NCI-H1092 treated with DMSO at 0.1 percent for 48 hours (cell line): ENCODE data around the gene PDLIM4.

Source experiments
- DNase-seq: peaks from one replicate; lab custom pipeline; 2025; lab: John Stamatoyannopoulos, UW

PDLIM4 gene

GRCh38 chr5:132253452-132254320, 3.8 kb upstream of the PDLIM4 start:
- DNase-seq, result no peak

- DNase-seq, result no peak
Measured at GRCh38 chr5:132254321-132254977, 3.0 kb upstream of the PDLIM4 start.

- DNase-seq, result no peak
Measured at GRCh38 chr5:132256086-132256782, 1.3 kb upstream of the PDLIM4 start.

DNA sequence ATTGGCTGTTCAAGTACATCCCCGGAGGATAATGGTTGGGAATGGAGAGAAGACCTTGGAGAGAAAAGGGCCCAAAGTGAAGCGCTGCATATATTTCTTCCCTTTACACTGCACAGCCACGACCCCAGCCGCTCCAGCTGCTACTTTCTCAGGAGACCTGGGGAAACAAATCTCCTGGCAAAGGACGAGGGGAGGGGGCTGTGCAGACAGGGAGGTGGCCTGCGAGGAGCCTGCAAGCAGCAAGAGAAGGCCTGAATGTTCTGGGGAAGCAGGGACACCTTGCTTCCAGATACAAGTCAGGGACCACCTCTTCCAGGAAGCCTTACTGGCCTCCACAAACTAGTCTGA, 739 bp upstream of the PDLIM4 start:
- no peak for DNase-seq

DNA sequence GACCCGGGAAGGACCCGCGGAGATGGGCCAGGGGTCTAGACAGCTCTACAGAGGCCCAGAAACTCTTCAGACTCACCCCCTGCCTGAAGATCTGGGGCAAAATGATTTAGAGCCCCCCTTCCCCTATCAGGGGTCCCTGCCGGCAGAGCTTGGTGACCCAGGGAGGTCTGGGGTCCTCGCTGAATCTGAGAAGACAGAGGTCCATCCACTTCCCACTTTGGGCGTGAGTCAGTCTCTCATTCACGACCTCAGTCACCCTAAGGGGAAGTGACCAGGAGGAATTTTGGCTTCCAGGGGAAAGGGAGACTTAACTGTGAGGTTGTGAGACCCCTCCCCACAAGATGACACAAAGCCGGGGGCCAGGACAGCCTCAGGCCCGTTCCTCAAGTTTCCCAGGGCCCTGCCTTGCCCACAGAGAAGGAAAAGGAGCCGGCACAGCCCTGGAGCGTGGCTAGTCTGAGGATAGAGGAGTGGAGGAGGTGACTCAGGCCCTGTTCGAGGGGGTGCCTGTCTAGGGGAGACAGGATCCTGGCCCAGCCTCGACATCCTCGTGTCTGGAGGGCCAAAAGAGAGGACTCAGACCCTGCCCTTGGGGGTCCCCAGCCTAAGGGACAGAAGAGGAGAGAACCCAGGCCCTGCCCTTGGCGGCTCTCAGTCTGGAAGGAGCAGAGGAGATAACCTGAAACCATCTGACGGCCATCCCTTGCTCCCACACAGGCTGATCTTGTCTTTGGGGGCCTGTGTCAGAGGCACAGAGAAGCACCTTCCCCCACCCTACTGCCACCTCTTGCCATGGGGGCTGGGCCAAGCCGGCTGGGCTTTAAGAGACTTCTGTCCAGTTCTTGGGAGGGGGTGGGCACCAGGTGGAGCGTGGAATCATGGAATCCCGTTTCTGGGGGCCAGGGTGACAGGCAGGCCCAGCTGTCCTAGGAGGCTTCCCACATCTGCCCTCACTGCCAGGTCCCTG, 889 bp downstream of the PDLIM4 start:
- DNase-seq, result no peak

GRCh38 chr5:132259069-132259851, 1.8 kb downstream of the PDLIM4 start:
- no peak for DNase-seq

DNA sequence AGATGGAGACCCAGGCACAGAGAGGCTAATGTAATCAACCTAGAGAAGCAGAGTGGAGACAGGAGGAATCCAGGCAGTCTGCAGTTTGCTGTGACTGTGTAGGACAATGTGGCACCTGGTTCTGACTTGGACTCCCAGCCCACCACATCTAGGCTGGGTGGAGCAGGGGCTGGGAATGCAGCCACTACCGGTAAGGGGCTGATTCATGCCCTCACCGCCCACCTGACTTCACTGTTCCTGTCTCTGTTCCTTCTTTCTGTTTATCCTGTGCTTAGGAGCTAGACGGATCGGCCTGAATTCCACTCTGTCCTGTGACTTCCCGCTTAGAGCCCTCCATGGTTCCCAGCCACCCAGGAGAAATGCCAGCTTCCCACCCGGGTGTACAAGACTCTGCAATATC, 2.6 kb downstream of the PDLIM4 start:
- DNase-seq, result no peak

DNA sequence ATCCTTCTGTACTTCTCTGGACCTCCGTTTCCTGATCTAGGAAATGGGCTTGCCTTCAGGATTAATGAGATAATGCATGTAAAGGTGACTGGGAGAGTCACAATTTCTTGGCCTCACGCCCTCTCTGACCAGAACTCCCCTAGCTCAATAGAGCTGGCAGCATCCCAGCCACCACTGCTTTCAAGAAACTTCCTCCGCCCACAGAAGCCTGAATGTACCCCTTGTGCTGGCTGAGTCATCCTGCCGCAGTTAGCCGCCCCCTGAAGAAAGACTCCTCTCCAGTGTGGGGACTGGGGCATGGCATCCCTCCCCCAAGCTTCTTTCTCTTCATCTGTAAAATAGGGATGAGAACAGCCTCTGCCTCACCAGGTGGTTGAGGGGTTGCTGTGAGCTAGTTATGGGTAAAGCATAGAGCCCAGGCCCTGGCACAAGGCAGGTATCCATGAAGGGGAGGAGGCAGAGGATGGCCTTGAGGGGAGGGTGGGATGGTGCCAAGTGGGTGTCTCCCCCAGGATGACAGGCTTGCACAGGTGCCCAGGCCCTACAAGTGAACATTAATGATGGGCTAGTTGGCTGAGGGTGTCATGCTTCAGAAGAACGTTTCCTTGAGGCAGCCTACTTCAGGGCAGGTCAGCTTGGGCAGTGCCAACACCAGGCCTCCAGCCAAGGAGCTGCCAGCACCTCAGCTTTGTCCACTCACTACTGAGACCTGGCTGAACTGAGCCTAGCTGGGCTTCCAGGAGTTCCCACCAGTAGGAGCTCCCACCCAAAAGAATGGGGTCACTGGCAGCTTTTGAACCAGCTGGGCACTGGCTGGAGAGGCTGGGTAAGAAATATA, 3.4 kb downstream of the PDLIM4 start:
- no peak for DNase-seq

DNA sequence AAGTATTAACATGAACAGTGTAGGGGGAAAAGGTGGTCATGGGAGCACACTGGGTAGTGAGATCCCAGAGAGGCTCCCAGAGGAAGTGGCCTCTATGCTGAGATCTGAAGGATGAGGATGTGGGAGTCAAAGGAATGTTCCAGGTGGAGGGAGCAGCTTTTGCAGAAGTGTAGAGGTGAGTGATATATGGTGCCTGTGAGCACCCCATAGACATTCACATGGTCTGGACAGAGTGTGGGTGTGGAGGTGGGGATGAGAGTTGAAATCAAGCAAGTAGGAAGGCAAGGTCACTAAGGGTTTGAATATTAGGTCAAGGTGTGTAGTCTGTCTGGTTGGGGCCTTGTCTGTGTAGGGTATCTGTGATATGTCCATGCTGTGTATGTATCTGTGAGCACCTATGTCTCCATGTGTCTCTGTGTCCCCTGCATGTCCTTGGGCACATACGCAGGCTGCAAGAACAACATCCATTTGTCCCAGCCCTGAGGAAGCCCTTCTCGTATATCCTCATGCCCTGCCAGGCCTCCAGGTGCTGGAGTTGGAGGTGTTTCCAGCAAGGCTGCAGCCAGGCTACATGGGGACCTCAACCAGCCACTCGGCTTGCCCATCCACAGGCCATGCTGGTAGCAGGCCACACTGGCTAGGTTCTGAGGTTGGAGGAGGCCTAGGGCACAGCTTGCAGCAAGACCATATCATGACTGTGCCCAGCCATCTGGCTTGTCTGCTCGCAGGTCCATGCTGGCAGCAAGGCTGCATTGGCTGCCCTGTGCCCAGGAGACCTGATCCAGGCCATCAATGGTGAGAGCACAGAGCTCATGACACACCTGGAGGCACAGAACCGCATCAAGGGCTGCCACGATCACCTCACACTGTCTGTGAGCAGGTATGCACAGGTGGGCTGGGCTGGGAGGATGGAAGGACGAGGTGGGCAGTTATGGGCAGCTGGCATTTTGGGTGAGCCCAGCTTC, 4.7 kb downstream of the PDLIM4 start:
- DNase-seq, result no peak

GRCh38 chr5:132262882-132263547, 5.5 kb downstream of the PDLIM4 start:
- no peak for DNase-seq

DNA sequence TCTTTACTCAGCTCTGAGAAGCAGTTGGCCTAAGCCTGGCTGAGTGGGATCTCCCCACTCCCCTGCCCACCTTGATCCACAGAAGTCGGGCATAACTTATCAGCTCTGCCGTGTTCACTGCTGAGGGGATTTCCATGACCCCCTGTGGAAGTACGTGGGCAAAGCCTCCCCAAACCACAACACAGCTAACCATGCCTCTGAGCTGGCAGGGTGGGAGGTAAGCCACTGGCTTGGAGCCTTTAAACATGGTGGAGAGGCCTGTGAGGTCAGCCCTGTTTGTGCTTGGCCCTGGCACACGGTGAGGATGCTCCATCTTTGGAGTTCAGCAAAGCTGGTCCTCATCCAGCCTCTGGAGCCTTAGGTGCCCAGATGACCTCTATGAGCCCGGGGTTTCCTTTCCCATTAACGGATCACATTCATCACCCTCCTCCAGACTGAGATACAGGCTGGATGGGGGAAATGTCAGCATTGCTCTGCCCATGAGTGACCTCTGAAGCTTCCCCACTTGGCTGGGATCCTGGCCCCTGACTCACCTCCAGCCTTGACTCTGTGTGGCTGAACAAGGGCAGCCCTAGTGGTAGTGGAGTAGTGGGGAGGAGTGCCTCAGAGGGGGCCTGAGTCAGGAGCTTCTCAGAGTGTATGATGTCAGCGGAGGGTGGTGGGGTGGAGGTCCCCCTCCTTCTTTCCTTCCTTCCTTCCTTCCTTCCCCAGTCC, 6.2 kb downstream of the PDLIM4 start:
- no peak for DNase-seq

- no peak for DNase-seq
Measured at GRCh38 chr5:132264546-132265335, 7.2 kb downstream of the PDLIM4 start.

DNA sequence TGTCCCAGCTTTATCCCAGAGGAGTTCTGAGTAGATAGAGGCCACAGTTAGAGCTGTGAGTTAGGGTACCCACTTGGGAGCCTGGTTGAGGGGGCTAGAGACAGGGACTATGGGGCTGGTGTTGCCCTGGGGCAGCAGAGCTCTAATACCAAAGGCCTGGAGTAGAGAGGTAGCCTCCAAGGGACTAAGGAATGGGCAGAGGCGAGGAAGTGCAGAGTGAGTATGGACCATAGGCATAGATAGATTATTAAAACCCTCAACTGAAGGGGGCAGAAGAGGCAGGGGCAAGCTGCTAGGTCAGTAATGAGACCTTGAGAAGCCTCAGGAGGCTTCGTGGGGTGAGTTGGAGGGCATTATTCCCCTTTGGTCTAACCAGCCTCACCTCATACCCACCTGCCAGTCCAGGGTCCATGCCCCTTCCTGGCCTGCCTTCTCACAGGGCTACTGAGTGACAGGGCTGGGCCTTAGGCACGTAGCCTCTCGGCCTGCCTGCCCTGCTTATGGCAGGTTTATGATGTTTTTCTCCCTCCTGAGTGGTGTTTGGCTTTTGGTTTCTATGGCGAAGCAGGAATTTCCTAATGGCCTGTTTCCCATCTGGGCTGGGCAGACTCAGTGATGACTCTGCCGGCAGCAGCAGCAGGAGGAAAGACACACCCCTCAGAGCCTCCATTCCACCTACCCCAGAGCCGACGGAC, 8.0 kb downstream of the PDLIM4 start:
- no peak for DNase-seq

- DNase-seq, result no peak
Measured at GRCh38 chr5:132266031-132266835, 8.7 kb downstream of the PDLIM4 start.

- no peak for DNase-seq
Measured at GRCh38 chr5:132266836-132267160, 9.3 kb downstream of the PDLIM4 start.
